Islet precursor cell (in vitro differentiated cells): ENCODE data around the gene PDZRN3.

Experiments used
- DNase-seq: peaks from one replicate; pipeline ENCODE4 v3.0.0-alpha.2; 2018

PDZRN3 gene

DNA sequence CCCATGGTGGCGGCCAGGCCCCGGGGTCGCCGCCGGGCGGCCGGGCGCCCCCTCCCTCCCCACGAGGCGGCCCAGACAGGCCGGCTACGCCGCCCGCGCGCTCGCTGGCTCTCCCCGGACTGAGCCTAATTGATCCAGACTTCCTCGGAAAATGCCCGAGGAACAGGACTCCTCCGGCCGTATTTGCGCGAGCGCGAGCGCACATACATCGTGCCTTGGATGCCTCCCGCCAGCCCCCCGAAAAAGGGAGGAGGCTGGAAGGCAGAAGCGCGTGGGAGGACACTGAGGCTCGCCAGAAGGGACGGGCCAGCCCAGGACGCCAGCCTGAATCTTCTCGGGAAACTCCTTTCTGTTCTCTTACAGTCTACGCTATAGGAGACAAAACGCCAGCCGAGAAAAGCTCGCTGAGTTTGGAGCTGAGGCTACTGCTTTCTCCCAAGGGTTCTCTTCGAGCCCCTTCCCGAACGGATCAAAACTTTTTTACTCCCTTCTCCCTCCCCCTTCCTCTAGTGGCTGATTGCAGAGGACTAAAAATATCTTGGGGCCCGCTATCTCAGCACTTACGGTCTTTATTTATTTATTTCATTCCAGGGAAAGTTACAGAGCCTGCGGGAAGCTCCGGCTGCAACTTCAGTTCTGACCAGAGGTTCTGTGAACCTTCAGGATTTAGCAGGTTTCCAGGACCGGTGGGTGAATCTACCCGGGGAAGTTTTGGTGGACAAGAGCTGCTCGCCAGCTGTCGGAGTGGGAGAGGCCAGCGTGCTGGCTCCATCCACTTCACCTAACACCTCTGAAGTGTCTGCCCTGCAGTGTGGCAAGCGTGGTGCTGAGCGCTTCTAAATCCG, at the start of gene PDZRN3:
TSS of gene PDZRN3 (minus strand) at position 121 of the 845 bp plus-strand sequence.
- DNase-seq, result peak; percentile 88

DNA sequence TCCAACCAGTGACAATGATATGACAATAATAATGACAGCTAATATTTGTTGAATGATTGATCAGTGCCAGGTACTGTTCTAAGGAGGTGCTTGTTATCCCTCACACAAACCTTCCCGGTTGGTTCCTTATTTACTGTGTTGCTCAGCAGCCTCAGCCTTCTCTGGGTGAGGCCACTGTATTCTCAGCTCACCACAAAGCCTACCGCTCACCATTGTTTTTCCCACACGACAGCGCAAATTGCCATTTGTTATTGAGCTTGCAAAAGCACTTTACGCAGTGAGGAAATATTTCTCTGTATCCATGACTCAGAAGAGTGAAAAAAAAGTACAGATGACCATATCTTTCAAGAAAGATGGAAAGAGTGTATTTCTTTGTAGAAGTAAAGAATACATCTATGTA, 49.5 kb upstream of the PDZRN3 start:
- DNase-seq, result no peak

DNA sequence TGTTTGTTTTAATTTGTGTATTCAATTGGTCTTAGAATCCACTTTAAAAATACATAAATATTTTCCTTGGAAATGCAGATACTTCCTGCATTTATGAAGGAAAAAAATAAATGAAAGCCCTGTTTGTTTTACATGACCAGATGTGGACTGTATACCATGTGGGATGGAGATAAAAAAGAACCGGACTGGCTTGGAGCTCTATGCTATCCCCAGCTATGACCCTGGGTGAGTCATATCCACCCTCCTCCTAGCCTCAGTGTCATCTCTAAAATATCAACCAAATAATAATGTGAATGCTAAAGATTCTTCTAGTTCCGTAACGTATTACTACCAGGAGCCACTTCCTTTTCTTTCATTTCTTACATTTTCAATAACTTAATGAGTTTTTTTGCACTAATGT, 44.5 kb upstream of the PDZRN3 start:
- DNase-seq, result no peak

DNA sequence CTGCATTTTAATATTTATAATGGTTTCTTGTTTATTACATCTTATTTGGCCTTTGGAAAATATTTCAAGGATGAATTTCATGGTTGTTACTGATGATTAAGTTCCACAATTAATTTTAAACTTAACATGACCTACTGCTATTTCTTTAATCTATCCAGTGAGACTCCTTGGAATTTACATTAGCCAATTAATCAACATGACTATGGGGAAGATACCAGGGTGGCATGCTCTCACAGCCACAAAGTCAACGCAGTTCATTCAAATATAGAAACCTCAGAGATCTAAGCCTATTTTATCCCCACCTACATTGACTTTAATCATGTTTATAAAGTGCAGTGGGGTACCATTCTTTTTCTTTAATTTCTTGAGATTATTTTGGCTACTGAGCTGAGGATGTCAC, 43.6 kb upstream of the PDZRN3 start:
- no peak for DNase-seq

DNA sequence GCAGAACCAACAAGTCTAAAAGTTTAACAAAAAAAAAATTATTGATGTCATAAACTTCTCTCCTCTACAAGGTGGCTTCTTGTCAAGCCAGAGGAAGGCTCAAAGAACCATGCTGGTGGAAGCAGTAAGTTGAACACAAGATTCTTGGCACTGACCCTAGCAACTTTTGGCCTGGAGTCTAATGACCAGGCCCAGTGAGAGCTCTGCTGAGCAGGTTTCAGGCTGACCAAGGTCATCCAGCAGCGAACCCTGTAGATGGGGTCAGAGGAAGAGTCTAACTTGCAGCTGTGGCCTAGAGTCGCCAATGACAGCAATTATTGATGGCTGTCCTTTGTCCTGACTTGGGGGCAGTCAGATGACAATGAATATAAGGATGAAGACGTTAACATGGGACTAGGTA, 43.1 kb upstream of the PDZRN3 start:
- no peak for DNase-seq

DNA sequence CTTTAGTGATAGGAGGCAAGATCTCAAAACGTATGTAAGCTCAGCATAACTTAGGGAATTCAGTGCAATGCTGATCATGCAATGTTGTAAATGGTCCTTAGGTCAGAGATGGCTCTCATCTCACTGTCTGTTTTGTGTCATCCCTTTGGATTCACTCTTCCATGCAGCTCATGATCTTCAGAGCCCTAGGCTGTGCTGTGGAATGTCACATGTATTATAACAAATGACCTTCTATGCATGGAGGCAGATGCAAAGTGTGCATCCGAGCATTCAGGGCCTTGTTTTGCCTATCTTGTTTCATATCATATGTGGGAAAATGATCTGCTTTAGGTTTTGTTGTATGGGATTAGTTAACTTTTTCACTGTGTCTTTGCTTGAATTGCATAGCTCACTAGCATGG, 40.5 kb upstream of the PDZRN3 start:
- no peak for DNase-seq

DNA sequence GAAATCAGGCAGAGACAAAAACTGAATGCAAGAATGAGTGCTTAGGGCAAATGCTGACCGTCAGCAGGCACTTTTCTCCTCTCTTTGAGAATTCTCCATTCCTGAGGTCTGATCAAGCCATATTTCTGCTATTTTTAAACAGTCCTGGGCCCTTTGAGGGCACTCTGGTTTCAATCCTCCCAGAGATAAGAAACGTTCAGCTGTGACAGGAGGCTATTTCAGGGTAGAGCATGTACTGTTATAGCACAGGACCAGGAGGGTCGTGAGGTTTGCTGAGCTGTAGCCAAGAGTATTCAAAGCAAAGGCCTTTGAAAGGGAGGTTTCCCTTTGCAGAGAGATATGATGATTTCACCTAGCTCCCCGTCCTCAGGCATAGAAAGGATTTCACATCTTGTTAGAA, 39.6 kb upstream of the PDZRN3 start:
- no peak for DNase-seq

DNA sequence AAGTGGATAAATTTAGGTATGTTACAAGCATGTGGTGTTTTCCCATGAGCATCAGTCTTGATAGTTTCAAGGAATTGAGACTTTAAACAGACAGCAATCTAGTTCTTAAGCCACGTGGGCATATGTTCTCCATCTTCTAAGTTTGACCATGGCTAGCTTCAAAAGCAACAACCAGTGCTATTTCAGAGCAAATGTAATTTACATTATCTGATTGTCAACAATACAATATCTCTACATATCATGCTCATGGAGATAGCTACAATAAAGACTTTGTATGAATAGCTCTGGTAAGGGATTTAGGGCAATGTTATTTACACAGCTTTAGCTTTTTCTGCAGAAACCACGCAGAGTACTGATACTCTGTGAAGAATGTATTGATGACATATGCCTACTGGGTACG, 38.8 kb upstream of the PDZRN3 start:
- DNase-seq, result no peak

DNA sequence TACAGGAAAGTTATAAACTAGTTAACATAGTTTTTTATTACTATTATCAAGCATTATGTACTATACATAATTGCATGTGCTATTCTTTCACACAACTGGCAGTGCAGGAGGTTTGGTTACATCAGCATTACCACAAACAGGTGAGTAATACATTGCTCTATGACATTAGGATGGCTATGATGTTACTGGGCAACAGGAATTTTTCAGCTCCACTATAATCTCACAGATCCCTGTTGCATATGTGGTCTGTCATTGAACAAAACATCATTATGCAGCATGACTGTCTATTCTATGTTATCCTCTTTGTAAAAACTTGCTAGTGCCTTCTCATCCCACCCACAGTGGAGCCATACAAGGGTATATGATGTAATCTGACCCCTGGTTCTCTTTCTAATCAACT, 36.5 kb upstream of the PDZRN3 start:
- DNase-seq, result no peak

DNA sequence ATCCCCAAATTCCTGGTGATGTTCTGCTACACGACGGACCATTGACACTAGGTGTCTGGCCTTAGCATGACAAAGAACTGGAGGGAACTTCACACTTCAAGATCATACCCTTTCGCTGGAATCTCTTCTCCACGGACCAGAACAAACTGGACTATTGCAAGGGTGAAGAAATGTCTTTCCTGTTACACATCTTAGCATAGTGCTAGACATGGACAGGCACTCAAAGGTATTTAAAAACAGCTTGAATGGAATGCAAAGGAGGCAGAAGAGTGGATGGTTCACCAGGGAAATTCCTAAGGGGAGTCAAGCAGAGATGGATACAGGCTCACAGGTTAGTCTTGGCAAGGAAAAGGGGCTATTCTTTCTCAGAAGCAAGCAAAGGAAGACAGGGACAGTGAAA, 33.5 kb upstream of the PDZRN3 start:
- peak; percentile 54 for DNase-seq

DNA sequence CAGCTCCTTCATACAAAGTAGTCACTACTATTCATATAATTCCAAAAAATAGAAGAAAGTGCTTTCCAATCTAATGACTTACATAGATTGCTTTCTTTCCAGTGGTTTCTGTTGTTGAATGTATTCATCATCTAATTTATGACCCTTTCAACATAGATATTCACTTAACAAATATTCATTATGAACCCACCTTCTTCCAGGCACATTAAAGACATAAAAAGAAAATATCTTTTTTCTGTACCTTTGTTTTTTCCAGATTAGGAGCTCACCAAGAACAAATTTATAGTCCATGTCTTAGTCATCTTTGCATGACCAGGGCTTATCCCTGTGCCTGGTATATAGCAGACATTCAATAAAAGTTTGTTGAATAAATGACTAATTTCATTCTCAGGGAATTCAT, 32.4 kb upstream of the PDZRN3 start:
- no peak for DNase-seq

DNA sequence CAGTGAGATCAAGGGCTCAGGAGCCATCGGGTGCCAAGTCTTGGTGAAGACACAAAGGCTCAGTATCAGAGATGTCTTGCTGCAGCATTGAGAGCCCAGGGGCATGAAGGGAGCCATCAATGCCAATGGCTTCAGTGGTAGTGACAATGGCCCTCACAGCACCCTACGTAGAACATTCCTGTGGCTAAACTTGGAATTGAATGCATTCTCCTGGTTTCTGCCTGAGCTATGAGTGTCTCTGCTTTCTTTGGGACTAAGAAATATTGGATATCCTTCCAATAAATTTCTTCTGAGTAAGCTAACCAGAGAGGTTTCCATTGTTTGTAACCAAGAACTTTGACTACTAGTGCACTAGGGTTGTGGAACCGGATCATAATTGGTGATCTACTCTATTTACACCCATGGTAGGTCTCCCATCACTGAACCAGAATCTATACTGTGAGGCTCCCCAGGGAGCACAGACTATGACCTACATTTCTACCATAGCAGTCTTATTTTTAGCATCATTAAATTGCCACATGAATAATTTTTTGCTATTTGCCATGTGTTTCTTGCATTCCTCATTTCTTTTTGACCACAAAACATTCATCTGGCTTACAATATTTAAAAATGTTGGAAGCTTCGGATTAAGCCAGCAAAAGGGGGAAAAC, 31.6 kb upstream of the PDZRN3 start:
- peak; percentile 53 for DNase-seq

DNA sequence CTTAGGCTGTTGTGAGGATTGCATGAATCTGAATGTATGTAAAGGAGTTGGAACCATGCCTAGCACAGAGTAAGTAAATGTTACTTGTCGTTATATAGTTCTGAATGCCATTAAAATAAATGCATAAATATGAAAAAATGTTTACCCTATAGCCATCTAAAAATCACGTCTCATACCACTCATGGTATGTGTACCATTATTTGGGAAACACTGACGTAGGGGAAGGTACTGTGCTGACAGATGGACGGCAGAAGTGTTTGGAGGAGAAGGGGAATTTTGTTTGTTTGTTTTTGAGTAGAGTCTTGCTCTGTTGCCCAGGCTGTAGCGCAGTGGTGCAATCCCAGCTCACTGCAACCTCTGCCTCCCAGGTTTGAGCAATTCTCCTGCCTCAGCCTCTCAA, 30.5 kb upstream of the PDZRN3 start:
- no peak for DNase-seq

DNA sequence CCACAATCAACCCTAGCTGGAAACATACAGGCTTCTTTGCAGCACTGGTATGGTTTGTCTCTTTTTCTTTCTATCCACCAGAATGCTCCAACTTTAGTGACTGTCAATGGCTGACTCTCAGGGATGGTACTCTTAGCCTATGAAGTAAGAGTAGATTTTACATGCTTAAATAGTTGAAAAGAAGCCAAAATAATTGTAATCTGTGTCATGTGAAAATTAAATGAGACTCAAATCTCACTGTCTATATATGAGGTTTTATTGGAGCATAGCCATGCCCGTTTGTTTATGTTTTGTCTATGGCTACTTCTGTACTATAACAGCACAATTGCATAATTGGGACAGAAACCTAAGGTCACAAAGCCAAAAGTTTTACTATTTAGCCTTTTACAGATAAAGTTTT, 29.1 kb upstream of the PDZRN3 start:
- DNase-seq, result no peak

DNA sequence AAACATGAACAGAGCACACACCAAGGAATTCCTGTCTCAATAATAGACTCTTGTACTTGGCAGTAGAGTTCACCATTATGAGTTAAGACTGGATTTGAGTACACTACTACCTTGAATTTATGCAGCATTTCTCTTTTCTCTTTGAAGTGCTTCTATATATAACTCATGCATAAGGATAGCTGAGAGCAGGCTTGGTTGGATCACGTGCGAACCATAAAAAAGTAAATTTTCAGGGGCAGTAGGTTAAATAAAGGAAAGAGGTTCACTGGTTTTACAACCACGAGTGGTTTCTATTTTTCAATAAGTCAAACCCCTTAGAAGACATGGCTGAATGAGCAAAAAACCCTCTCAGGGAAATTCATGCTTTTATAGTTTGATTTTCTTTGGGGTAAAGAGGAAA, 28.6 kb upstream of the PDZRN3 start:
- DNase-seq, result no peak

DNA sequence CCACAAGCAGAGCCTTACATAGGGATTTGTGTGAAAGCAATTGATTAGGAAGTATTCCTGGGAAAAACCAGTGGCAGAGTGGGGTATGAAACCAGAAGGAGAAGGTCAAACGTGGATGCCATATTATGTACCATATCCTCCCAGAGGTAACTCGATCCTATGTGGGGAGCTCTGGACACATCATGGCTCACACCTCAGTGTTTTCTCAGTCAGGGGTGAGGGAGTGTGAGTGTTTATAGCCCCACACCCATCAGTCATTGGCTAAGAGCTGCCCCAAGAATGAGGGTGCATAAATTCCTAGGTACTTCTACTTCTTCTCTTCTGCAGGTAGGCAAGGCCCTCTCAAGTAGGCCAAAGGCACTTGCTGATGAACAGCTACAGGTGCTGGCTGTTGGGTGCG, 28.2 kb upstream of the PDZRN3 start:
- DNase-seq, result no peak

DNA sequence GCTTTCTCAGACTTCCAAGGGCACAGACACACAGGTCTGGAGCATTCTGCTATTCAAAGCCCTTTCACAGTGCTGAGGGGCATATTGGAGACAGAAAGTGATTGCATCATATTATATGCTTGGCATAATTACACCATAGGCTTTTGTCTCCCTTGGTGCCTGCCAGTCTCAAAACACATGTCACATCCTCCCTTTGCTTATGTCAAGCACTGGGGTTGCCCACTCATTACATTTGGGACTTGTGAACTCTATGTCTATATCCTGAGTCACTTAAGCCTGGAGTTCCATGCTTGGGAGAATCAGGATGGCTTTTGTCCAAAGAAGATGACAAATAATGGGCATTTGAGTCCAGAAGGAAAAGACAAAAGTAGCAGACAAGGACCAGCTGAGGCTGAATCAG, 12.3 kb upstream of the PDZRN3 start:
- DNase-seq, result no peak

DNA sequence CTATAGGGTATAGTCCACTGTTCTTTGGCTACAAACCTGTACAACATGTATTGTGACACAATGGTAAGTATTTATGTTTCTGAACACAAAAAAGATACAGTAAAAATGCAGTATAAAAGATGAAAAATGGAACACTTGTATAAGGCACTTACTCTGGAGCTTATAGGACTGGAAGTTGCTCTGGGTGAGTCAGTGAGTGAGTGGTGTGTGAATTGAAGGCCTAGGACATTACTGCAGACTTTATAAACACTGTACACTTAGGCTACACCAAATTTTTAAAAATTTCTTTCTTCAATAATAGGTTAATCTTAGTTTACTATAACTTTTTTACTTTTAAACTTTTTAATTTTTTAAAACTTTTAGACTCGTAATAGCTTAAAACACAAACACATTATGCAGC, 10.5 kb upstream of the PDZRN3 start:
- no peak for DNase-seq

DNA sequence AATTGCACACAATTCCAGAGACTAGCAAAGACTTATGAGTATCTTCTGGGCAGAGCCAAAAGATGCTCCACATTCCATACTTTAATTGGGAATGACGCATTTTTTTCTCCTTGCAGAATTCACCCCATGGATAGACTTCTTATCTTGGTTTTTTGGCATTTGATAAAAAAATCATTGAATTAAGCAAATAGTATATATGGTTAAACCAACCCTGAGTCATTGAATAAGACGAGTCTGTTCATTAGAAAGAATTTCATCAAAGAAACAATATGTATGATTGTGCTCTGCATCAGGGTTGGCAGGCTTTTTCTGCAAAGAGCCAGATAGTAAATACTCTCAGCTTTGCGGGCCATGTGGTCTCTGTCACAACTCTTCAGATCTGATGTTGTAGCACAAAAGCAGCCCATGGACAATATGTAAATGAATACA, 9.2 kb upstream of the PDZRN3 start:
- DNase-seq, result no peak

DNA sequence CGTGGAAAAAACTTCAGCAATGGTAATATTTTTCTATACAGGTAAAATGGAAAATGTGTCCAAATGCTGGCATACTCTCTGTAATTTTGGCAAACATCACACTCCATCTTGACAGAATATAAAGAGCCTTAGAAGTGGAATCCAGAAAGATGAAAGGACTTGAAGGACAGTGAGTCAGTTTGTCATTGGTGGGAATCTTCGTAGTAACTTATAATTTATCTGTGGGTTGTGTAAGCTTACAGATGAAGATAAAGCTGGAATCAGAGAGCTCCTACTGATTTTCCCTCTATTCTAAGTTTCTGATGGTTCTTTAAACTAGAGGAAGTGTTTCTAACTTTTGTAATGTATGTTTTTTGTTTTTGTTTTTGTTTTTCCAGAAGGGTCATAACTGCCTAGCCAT, 8.7 kb upstream of the PDZRN3 start:
- no peak for DNase-seq

DNA sequence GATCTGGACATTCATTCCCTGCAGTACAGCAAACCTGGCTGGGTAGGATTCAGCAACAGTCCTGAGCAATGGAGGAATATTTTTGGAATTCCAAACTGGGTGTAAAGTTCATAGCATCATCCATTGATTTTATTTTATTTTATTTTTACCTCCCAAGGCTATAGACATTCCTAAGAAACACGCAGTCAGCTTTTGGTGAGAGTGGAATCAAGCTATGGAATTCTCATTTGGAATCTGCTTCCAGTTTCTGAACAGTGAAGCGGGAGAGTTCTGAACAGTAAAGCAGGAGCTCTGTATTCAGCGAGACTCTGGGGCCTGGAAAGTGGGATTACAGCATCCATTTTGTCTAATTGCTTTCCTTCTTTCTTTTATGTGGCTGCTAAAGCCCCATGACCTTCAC, 1.4 kb upstream of the PDZRN3 start:
- DNase-seq, result no peak

DNA sequence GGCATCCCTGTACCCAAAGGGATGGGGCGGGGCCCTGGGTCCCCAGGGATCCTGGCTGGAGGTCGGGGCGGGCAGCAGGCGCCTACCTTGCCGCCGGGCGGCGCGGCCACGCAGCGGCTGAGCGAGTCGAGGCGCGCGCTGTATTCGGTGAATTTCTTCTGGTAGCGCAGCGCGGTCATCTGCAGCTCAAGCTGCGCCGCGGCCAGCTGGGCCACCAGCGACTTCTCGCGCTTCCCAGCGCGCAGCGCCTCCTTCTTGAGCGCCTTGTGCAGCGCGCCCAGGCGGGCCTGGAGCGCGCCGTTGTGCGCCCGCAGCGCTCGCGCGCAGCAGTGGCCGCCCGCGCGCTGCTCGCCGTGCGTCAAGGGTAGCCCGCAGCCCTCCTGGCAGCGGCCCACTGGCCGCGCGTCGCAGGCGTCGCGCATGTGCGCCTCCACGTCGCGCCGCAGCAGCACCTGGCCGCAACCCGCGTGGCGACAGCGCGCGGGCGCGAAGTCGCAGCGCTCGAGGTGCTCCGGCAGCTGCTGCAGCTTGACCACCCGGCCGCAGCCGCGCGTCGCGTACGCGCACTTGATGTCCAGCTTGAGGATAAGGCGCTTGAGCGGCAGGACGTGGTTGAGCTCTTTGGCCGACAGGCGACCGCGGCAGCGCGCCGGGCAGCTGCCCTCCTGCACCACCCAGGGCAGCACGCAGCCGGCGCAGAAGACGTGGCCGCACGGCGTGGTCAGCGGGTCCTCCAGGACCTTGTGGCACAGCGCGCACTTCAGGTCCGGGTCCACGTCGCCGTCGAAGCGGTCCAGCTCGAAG, 522 bp downstream of the PDZRN3 start:
- peak; percentile 82 for DNase-seq

DNA sequence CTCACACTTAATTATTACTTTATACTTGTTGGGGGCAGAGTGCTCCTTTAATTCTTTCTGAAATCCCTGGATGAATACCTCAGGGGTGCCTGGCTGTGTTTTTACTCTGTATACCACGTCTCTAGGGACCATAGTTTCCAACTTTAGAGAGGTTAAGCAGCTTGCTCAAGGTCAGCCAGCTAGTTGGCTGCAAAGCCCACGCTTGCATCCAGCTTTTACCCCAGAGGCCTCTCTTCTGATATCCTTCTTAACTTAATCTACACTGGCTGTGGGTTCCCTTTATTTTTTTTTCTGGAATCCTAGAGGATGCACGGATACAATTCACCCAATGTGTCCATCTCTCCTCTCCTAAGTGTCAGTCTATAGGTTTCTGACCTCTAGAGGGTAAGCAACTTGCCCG, 1.4 kb downstream of the PDZRN3 start:
- DNase-seq, result no peak
